ENCODE data around the gene UBE2K.
"Not testable (repeated sequence)": the region's sequence is repeated elsewhere in the genome, so short reads cannot be mapped to it uniquely, and the experiment has no call there.

UBE2K gene

DNA sequence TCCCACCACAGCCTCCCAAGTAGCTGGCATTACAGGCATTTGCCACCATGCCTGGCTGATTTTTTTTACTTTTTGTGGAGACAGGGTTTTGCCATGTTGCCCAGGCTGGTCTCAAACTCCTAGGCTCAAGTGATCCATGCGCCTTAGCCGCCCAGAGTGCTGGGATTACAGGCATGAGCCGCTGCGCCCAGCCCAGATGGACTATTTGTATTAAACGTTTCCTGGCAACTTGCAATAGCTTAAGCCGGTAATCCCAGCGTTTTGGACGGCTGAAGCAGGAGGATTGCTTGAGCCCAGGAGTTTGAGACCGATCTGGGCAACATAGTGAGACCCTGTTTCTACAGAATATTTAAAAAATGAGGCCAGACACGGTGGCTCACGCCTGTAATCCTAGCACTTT, 18.4 kb downstream of the UBE2K start:
- Histone ChIP-seq H3K4me3 (ENCODE audit: low read depth, low read length) (no peak overlapping the region), H3K4me1 (ENCODE audit: control insufficient read depth, insufficient read depth, low read length) (no peaks in the 10 kb centered on the region), H3K27me3 (ENCODE audit: control insufficient read depth, insufficient read depth, low read length) (no peaks in the 10 kb centered on the region), H3K36me3 (ENCODE audit: control insufficient read depth, insufficient read depth, low read length) (no peaks in the 10 kb centered on the region), H3K9me3 (ENCODE audit: control insufficient read depth, insufficient read depth, low read length) (no peaks in the 10 kb centered on the region), H3K9ac (ENCODE audit: low read depth, low read length) (no peak overlapping the region)

DNA sequence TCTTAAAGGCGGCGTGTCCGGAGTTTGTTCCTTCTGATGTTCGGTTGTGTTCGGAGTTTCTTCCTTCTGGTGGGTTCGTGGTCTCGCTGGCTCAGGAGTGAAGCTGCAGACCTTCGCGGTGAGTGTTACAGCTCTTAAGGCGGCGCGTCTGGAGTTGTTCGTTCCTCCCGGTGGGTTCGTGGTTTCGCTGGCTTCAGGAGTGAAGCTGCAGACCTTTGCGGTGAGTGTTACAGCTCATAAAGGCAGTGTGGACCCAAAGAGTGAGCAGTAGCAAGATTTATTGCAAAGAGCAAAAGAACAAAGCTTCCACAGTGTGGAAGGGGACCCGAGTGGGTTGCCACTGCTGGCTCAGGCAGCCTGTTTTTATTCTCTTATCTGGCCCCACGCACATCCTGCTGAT, 19.8 kb downstream of the UBE2K start:
- not testable (repeated sequence) for H3K27me3 ChIP-seq (ENCODE audit: control insufficient read depth, insufficient read depth, low read length); H3K36me3 ChIP-seq (ENCODE audit: control insufficient read depth, insufficient read depth, low read length); H3K4me1 ChIP-seq (ENCODE audit: control insufficient read depth, insufficient read depth, low read length)

DNA sequence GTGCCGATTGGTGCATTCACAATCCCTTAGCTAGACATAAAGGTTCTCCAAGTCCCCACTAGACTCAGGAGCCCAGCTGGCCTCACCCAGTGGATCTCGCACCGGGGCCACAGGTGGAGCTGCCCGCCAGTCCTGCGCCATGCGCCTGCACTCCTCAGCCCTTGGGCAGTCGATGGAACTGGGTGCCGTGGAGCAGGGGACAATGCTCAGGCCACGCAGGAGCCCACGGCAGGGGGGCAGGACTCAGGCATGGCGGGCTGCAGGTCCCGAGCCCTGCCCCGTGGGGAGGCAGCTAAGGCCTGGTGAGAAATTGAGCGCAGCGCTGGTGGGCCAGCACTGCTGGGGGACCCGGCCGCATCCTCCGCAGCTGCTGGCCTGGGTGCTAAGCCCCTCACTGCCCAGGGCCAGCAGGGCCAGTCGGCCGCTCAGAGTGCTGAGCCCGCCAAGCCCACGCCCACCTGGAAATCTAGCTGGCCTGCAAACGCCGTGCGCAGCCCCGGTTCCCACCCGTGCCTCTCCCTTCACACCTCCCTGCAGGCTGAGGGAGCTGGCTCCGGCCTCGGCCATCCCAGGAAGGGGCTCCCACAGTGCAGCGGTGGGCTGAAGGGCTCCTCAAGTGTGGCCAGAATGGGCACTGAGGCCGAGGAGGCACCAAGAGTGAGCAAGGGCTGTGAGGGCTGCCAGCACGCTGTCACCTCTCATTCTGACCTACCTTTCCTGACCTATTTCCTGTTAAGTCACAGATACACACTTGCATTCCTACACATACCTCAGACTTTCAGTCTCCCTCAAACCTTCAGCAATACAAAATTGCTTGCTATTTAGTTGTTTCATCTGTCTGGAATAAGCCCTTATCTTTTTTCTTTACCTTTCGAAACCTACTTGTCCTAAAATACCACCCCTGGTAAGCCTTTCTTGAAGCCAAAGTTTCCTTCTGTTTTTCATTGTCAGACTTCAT, 20.7 kb downstream of the UBE2K start:
- Histone ChIP-seq H3K9ac (ENCODE audit: low read depth, low read length) (no peak overlapping the region), H3K27me3 (ENCODE audit: control insufficient read depth, insufficient read depth, low read length) (no peaks in the 10 kb centered on the region), H3K36me3 (ENCODE audit: control insufficient read depth, insufficient read depth, low read length) (no peaks in the 10 kb centered on the region), H3K4me3 (ENCODE audit: low read depth, low read length) (no peak overlapping the region), H3K9me3 (ENCODE audit: control insufficient read depth, insufficient read depth, low read length) (no peaks in the 10 kb centered on the region), H3K4me1 (ENCODE audit: control insufficient read depth, insufficient read depth, low read length) (no peaks in the 10 kb centered on the region)

More for the DNA sequence above, 19.8 kb downstream of the UBE2K start:
- H3K4me3 ChIP-seq (ENCODE audit: low read depth, low read length); H3K9me3 ChIP-seq (ENCODE audit: control insufficient read depth, insufficient read depth, low read length); H3K9ac ChIP-seq (ENCODE audit: low read depth, low read length): not testable (repeated sequence)

DNA sequence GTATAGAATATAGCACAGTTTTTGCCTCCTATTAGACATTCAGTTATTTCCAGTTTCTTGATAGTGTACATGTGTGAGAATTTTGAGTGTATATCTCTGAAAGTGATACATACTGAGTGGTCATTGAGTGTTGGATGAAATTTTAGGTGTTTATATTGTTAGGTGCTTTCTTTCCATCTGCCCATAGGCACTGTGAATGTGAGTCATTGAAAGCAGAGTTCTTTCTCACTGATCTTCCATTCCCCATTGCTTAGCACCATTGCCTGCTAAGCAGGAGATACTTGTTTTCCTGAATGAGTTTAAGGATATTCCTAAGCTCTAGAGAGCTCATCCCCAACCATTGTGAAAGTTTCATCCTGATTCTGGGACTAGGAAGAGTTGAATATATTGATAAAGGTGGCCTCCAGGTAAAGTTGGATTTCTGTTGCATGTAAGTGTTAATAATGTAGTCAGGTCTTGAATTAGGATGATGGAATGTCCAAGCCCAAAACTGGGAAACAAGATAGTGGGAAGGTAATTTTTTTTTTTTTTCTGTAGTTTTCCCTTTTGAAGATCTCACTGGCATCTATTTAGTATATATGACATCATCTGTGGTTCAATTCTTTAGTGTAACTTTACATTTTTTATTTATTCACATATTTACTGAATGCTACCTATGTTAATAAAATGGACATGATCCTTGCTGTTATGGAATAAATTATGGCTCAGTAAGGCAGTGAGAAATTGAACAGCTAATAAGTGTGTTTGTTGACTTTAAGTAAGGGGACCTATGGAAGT, 22.1 kb downstream of the UBE2K start:
- no peaks in the 10 kb centered on the region for H3K36me3 ChIP-seq (ENCODE audit: control insufficient read depth, insufficient read depth, low read length)
- no peaks in the 10 kb centered on the region for H3K27me3 ChIP-seq (ENCODE audit: control insufficient read depth, insufficient read depth, low read length)
- H3K9ac ChIP-seq (ENCODE audit: low read depth, low read length): no peak overlapping the region
- no peaks in the 10 kb centered on the region for H3K9me3 ChIP-seq (ENCODE audit: control insufficient read depth, insufficient read depth, low read length)
- no peak overlapping the region for H3K4me3 ChIP-seq (ENCODE audit: low read depth, low read length)
- H3K4me1 ChIP-seq (ENCODE audit: control insufficient read depth, insufficient read depth, low read length): no peaks in the 10 kb centered on the region

DNA sequence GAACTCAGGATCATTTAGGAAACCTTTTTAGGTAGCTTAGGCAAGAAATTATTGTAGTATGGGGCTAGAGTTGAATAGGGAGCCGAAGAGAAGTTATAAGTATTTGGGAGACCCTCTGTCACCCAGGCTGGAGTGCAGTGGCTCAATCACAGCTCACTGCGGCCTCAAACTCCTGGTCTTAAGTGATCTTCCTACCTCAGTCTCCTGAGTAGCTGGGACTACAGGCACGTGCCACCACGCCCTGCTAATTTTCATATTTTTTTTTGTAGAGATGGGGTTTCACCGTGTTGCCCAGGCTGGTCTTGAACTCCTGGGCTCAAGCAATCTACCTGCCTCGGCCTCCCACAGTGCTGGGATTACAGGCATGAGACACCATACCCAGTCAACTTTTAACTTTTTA, 23.3 kb downstream of the UBE2K start:
- not testable (repeated sequence) for H3K4me1 ChIP-seq (ENCODE audit: control insufficient read depth, insufficient read depth, low read length)

DNA sequence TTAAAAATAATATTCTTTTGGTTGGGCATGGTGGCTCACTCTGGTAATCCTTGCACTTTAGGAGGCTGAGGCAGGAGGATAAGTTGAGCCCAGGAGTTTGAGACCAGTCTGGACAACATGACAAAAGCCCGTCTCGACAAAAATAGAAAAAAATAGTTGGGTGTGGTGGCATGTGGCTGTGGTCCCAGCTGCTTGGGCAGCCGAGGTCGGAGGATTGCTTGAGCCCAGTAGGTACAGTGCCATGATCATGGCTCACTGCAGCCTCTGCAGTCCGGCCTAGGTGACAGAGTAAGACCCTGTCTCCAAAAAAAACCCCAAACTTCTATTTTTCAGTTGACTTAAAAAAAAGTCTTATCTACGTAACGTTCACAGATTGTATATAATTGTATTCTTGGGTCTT, 23.9 kb downstream of the UBE2K start:
- no peaks in the 10 kb centered on the region for H3K9me3 ChIP-seq (ENCODE audit: control insufficient read depth, insufficient read depth, low read length)
- no peak overlapping the region for H3K4me3 ChIP-seq (ENCODE audit: low read depth, low read length)
- H3K27me3 ChIP-seq (ENCODE audit: control insufficient read depth, insufficient read depth, low read length): no peaks in the 10 kb centered on the region
- H3K36me3 ChIP-seq (ENCODE audit: control insufficient read depth, insufficient read depth, low read length): no peaks in the 10 kb centered on the region
- H3K4me1 ChIP-seq (ENCODE audit: control insufficient read depth, insufficient read depth, low read length): no peaks in the 10 kb centered on the region
- no peak overlapping the region for H3K9ac ChIP-seq (ENCODE audit: low read depth, low read length)

More for the DNA sequence above, 23.3 kb downstream of the UBE2K start:
- H3K9me3 ChIP-seq (ENCODE audit: control insufficient read depth, insufficient read depth, low read length); H3K4me3 ChIP-seq (ENCODE audit: low read depth, low read length); H3K9ac ChIP-seq (ENCODE audit: low read depth, low read length); H3K27me3 ChIP-seq (ENCODE audit: control insufficient read depth, insufficient read depth, low read length); H3K36me3 ChIP-seq (ENCODE audit: control insufficient read depth, insufficient read depth, low read length): not testable (repeated sequence)

DNA sequence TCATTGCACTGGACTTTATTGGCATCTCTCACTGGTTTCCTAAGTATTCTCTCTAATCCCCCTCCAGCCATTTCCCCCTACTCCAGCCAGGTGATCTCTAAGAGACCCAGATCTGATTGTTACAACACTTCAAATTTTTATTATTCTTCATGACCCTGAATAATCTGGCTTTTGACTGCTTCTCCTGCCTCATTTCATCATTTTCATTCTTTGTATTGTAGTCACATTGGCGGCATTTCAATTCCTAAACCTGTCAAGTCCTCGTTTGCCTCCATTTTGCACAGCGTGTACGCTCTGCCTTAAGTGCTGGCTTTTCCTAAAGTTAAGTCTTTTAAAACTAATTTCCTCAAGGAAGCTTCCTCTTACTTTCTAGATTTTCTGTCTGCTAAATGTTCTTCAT, 31.6 kb downstream of the UBE2K start:
- Histone ChIP-seq H3K9ac (ENCODE audit: low read depth, low read length) (no peak overlapping the region), H3K27me3 (ENCODE audit: control insufficient read depth, insufficient read depth, low read length) (no peaks in the 10 kb centered on the region), H3K4me1 (ENCODE audit: control insufficient read depth, insufficient read depth, low read length) (no peaks in the 10 kb centered on the region), H3K36me3 (ENCODE audit: control insufficient read depth, insufficient read depth, low read length) (no peaks in the 10 kb centered on the region), H3K4me3 (ENCODE audit: low read depth, low read length) (no peak overlapping the region), H3K9me3 (ENCODE audit: control insufficient read depth, insufficient read depth, low read length) (no peaks in the 10 kb centered on the region)

DNA sequence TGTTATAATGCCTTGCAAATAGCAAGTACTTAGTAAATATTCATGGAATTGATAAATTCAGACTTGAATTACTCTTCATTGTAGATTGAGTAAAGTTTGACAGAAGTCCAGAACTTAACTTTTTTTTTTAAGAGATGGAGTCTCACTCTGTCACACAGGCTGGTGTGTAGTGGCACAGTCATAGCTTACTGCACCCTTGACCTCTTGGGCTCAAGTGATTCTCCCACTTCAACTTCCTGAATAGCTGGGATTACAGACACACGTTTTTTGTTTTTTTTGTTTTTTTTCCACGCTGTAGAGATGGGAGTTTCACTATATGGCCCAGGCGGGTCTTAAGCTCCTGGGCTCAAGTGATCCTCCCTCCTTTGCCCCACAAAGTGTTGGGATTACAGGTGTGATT, 32.1 kb downstream of the UBE2K start:
- no peak overlapping the region for H3K9ac ChIP-seq (ENCODE audit: low read depth, low read length)
- no peaks in the 10 kb centered on the region for H3K27me3 ChIP-seq (ENCODE audit: control insufficient read depth, insufficient read depth, low read length)
- H3K4me1 ChIP-seq (ENCODE audit: control insufficient read depth, insufficient read depth, low read length): no peaks in the 10 kb centered on the region
- H3K9me3 ChIP-seq (ENCODE audit: control insufficient read depth, insufficient read depth, low read length): no peaks in the 10 kb centered on the region
- H3K36me3 ChIP-seq (ENCODE audit: control insufficient read depth, insufficient read depth, low read length): no peaks in the 10 kb centered on the region
- no peak overlapping the region for H3K4me3 ChIP-seq (ENCODE audit: low read depth, low read length)

DNA sequence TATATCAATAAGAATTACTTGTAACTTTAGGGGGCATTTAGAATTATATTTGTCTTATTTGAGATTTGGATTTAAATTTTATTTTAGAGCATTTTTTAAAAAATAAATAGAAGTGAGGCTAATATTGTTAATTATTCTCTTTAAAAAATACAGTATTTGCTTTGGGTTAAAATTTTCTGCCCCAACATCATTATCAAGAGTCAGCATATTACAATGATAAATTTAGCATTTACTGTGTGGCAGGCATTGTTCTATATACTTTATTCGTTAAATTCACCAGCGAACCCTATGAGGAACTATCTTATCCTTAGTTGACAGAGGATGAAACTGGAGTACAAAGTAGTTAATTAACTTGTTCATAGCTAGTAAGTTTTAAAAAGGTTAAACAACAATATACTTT, 34.0 kb downstream of the UBE2K start:
- Histone ChIP-seq H3K4me1 (ENCODE audit: control insufficient read depth, insufficient read depth, low read length) (no peaks in the 10 kb centered on the region), H3K9ac (ENCODE audit: low read depth, low read length) (no peak overlapping the region), H3K9me3 (ENCODE audit: control insufficient read depth, insufficient read depth, low read length) (no peaks in the 10 kb centered on the region), H3K4me3 (ENCODE audit: low read depth, low read length) (no peak overlapping the region), H3K36me3 (ENCODE audit: control insufficient read depth, insufficient read depth, low read length) (no peaks in the 10 kb centered on the region), H3K27me3 (ENCODE audit: control insufficient read depth, insufficient read depth, low read length) (no peaks in the 10 kb centered on the region)

DNA sequence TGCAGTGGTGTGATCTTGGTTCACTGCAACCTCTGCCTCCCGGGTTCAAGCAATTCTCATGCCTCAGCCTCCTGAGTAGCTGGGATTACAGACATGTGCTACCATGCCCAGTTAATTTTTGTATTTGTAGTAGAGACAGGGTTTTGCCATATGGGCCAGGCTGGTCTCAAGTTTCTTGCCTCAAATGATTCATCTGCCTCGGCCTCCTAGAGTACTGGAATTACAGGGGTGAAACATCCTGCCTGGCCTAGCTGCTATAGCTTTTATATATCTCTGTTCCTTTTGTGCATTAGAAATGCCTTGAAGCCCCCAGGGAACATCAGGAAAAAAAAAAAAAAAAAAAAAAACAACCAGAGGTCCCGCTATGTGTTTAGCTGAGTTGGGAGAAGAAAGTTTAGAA, 34.8 kb downstream of the UBE2K start:
- Histone ChIP-seq H3K9me3 (ENCODE audit: control insufficient read depth, insufficient read depth, low read length) (no peaks in the 10 kb centered on the region), H3K27me3 (ENCODE audit: control insufficient read depth, insufficient read depth, low read length) (no peaks in the 10 kb centered on the region), H3K4me3 (ENCODE audit: low read depth, low read length) (no peak overlapping the region), H3K36me3 (ENCODE audit: control insufficient read depth, insufficient read depth, low read length) (no peaks in the 10 kb centered on the region), H3K4me1 (ENCODE audit: control insufficient read depth, insufficient read depth, low read length) (no peaks in the 10 kb centered on the region), H3K9ac (ENCODE audit: low read depth, low read length) (no peak overlapping the region)

DNA sequence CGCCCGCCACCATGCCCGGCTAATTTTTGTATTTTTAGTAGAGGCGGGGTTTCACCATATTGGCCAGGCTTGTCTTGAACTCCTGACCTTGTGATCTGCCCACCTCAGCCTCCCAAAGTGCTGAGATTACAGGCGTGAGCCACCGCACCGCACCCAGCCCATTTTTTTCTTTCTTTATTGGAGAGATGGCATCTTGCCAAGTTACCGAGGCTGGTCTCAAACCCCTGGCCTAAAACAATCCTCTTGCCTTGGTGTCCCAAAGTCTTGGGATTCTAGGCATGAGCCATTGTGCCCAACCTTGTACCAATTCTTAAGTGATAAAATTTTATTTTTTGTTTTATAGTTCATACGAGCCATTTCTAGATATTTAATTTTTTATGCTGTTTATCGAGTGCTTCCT, 41.7 kb downstream of the UBE2K start:
- H3K4me3 ChIP-seq (ENCODE audit: low read depth, low read length); H3K9ac ChIP-seq (ENCODE audit: low read depth, low read length); H3K4me1 ChIP-seq (ENCODE audit: control insufficient read depth, insufficient read depth, low read length); H3K9me3 ChIP-seq (ENCODE audit: control insufficient read depth, insufficient read depth, low read length); H3K36me3 ChIP-seq (ENCODE audit: control insufficient read depth, insufficient read depth, low read length); H3K27me3 ChIP-seq (ENCODE audit: control insufficient read depth, insufficient read depth, low read length): not testable (repeated sequence)

DNA sequence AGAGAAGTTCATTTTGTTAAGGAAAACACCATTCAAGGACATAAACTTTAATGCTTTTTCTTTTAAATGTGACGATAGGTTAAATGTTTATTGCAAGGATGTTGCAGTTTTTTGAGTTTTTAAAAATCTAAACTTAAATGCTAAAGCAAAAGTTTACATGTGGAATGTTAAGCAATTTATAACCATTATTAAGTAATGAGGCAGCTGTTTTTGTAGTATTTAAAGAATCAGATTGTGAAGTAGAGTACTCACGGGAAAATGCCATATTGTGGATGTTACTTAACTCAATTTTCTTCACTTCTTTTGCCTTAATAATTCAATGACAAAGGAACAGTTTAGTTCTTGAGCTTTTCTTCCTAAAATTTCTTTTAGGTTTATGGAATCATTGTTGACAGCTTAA, 43.5 kb downstream of the UBE2K start:
- Histone ChIP-seq H3K4me3 (ENCODE audit: low read depth, low read length) (no peak overlapping the region), H3K27me3 (ENCODE audit: control insufficient read depth, insufficient read depth, low read length) (no peaks in the 10 kb centered on the region), H3K4me1 (ENCODE audit: control insufficient read depth, insufficient read depth, low read length) (no peaks in the 10 kb centered on the region), H3K9ac (ENCODE audit: low read depth, low read length) (no peak overlapping the region), H3K36me3 (ENCODE audit: control insufficient read depth, insufficient read depth, low read length) (peaks cover 3% of the 10 kb centered on the region), H3K9me3 (ENCODE audit: control insufficient read depth, insufficient read depth, low read length) (no peaks in the 10 kb centered on the region)

All from iPS-15b (cell line).